Ascending aorta (tissue), 2 donors: ENCODE data around the gene ARRDC5. TPM values are rescaled to one million over a fixed set of nuclear protein-coding genes. Genes with fewer than 3 reads are reported as not detected.
A peak's percentile ranks its signal among the peaks of the same experiment; 100 is the strongest.

ENCODE experiments used
- DNase-seq, 2 donors: peaks; one replicate each; pipeline ENCODE4 v3.0.0-alpha.2; 2019; ENCODE audit warnings: low spot score in 2 of 2
- H3K27ac ChIP-seq, 2 donors: fragments of 200-600 bp; sonication (generic); one replicate each; pipeline ENCODE4 v1.5.1; 2016 to 2017; ENCODE audit warnings: mild to moderate bottlenecking in 1 of 2
- H3K27me3 ChIP-seq: fragments of 200-600 bp; sonication (generic); one replicate; pipeline ENCODE4 v1.5.1; 2017
- H3K36me3 ChIP-seq, 2 donors: fragments of 200-600 bp; sonication (generic); one replicate each; pipeline ENCODE4 v1.5.1; 2016
- H3K4me1 ChIP-seq, 2 donors: fragments of 200-600 bp; sonication (generic); one replicate each; pipeline ENCODE4 v1.5.1; 2016 to 2017; ENCODE audit warnings: mild to moderate bottlenecking in 1 of 2
- H3K4me3 ChIP-seq, 2 donors: fragments of 200-600 bp; sonication (generic); one replicate each; pipeline ENCODE4 v1.5.1; 2016 to 2017; ENCODE audit warnings: mild to moderate bottlenecking in 1 of 2
- H3K9me3 ChIP-seq, 2 donors: fragments of 200-600 bp; sonication (generic); one replicate each; pipeline ENCODE4 v1.5.1; 2016
- intact Hi-C: fragments of 100-400 bp; cut with DNase I; formaldehyde crosslinking; loops from one replicate; pipeline ENCODE4 v1.15.1; 2023
- total RNA-seq: library from RNA; depleted of rRNA; stranded (reverse); fragments of >200 nt; gene quantifications from one replicate; pipeline ENCODE4 v1.1.0, GENCODE V29; 2016
- TF ChIP-seq, protein P1 (sequence below), 3 experiments: fragments of 200-600 bp in 2 of 3; fragments of 450-650 bp in 1 of 3; sonication (generic) in 2 of 3; IDR thresholded peaks; one replicate each; pipeline ENCODE4 v1.5.1; 2016 to 2019; ENCODE audit warnings: antibody characterized with exemption in 3 of 3, mild to moderate bottlenecking in 1 of 3, moderate library complexity in 1 of 3

Gene ARRDC5
- total RNA-seq, 1 donor from 2014 or later, result 8.6 TPM

DNA sequence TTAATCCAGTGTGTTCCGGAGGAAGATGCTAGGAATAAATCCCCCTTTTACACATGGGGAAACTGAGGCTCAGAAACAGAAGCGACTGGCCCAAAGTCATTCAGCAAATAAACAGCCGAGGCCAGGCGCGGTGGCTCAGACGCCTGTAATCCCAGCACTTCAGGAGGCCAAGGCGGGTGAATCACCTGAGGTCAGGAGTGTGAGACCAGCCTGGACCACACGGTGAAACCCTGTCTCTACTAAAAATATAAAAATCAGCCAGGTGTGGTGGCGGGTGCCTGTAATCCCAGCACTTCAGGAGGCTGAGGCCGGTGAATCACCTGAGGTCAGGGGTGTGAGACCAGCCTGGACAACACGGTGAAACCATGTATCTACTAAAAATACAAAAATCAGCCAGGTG is 23.7 kb downstream of the ARRDC5 start:
- Histone ChIP-seq H3K4me3 (no peak overlapping the region), H3K4me1 (peaks cover 3 to 15% of the 10 kb centered on the region in 2 donors), H3K27ac (peak overlapping the region in 1 of 2 donors; percentile 71), H3K36me3 (no peaks in the 10 kb centered on the region), H3K27me3 (no peaks in the 10 kb centered on the region), H3K9me3 (no peaks in the 10 kb centered on the region)
- DNase-seq, result no peak
- TF ChIP-seq, protein P1, sequence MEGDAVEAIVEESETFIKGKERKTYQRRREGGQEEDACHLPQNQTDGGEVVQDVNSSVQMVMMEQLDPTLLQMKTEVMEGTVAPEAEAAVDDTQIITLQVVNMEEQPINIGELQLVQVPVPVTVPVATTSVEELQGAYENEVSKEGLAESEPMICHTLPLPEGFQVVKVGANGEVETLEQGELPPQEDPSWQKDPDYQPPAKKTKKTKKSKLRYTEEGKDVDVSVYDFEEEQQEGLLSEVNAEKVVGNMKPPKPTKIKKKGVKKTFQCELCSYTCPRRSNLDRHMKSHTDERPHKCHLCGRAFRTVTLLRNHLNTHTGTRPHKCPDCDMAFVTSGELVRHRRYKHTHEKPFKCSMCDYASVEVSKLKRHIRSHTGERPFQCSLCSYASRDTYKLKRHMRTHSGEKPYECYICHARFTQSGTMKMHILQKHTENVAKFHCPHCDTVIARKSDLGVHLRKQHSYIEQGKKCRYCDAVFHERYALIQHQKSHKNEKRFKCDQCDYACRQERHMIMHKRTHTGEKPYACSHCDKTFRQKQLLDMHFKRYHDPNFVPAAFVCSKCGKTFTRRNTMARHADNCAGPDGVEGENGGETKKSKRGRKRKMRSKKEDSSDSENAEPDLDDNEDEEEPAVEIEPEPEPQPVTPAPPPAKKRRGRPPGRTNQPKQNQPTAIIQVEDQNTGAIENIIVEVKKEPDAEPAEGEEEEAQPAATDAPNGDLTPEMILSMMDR (IDR thresholded peaks at IDR 0.05), result no peak
- intact Hi-C loops, result loop anchor here (10.0 kb wide), 1 partner anchor 416 kb away; no protein-coding TSS in a partner anchor

DNA sequence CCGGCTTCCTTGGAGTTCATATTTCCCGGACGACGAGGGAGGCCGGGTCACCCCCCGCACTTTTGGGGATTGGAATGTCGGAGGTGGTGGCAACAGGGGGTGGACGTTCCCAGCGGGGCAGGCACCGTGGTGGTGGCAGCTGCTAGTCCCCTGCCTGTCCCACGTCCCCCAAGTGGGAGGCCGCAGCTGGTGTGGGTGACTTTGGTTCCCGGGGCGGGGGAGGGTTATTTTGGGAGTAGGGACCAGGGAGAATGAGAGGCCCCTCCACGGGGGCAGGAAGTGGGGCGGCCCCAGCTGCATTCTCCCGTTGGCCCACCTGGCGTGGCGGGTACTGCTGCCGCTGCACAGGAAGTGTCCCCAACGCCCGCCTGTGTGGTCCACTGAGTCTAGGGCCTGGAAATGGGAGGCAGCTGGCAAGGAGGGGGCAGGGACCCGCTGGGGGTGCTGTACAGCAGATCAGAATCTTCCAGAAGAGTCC is 24.2 kb downstream of the ARRDC5 start:
- peaks cover 3 to 15% of the 10 kb centered on the region in 2 donors for H3K4me1 ChIP-seq
- peak overlapping the region; percentile 71 to 77 for H3K27ac ChIP-seq
- no peaks in the 10 kb centered on the region for H3K27me3 ChIP-seq
- no peaks in the 10 kb centered on the region for H3K36me3 ChIP-seq
- TF ChIP-seq, protein P1 (IDR thresholded peaks at IDR 0.05), result no peak
- H3K4me3 ChIP-seq, result peak overlapping the region in 1 of 2 donors; percentile 39
- intact Hi-C loops, result loop anchor here (10.0 kb wide), 1 partner anchor 416 kb away; no protein-coding TSS in a partner anchor
- no peak for DNase-seq
- H3K9me3 ChIP-seq, result no peaks in the 10 kb centered on the region

DNA sequence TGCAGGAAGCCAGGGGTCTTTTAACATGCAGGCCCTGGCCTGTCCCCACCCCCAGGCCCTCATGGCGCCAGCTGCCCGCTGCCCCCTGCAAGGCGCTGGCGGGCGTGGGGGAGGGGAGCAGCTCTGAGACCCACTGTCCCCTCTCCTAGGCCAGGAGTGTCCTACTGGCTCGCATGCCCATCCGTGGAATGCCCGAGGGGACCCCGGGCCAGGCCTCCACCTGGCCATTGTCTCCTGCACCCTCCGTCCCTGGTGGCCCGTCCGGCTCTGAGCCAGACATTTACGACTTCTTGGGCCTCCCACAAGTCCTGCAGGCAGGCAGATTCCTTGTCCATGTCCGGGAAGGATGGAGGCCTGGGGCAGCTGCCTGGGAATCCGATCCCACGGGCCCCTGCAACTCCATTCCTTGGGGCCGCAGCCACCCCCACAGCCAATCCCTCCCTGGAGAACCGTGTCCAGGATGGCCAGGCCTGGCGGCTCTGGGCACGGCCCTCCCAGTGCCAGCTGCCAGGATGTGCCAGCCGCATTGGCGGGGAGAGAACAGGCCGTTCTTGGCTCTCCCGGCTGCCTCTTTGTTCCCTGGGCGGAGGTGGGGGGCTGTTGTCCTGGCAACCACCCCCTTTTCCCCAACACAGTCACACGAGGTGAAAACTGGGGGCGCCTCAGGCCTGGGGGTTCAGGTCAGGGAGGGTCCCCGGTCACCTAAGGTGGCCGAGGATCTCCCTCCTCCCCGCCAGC is 24.8 kb downstream of the ARRDC5 start:
- Histone ChIP-seq H3K27ac (peak overlapping the region; percentile 71 to 77), H3K36me3 (no peaks in the 10 kb centered on the region), H3K9me3 (no peaks in the 10 kb centered on the region), H3K4me3 (peak overlapping the region in 1 of 2 donors; percentile 39), H3K4me1 (peaks cover 3 to 15% of the 10 kb centered on the region in 2 donors), H3K27me3 (no peaks in the 10 kb centered on the region)
- intact Hi-C loops, result loop anchor here (10.0 kb wide), 1 partner anchor 417 kb away; no protein-coding TSS in a partner anchor
- peak in 1 of 2 donors; percentile 77 for DNase-seq
- TF ChIP-seq, protein P1 (IDR thresholded peaks at IDR 0.05), result no peak

DNA sequence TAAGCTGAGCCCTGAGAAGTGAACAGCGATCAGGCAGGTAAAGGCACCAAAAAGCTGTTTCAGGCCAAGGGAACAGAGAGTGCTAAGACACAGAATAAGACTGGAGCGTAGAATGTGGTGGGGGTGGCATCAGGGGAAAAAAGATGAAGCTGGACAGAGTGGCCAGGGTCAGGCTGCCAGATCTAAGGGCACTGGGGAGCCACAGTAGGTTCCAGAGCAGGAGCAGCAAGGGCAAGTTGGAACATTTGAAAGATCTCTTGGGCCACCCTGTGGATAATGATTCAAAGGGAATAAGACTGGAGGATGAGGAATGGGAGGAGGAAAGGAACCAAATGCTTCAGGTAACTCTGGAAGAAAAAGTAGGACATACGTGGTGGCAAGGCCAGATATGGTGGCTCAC is 28.8 kb downstream of the ARRDC5 start:
- intact Hi-C loops, result loop anchor here (10.0 kb wide), 1 partner anchor 421 kb away; no protein-coding TSS in a partner anchor
- H3K27ac ChIP-seq, result no peak overlapping the region
- H3K36me3 ChIP-seq, result no peaks in the 10 kb centered on the region
- H3K9me3 ChIP-seq, result no peaks in the 10 kb centered on the region
- H3K4me3 ChIP-seq, result no peak overlapping the region
- H3K4me1 ChIP-seq, result peaks cover 3 to 15% of the 10 kb centered on the region in 2 donors
- no peaks in the 10 kb centered on the region for H3K27me3 ChIP-seq
- DNase-seq, result no peak
- TF ChIP-seq, protein P1 (IDR thresholded peaks at IDR 0.05), result no peak

DNA sequence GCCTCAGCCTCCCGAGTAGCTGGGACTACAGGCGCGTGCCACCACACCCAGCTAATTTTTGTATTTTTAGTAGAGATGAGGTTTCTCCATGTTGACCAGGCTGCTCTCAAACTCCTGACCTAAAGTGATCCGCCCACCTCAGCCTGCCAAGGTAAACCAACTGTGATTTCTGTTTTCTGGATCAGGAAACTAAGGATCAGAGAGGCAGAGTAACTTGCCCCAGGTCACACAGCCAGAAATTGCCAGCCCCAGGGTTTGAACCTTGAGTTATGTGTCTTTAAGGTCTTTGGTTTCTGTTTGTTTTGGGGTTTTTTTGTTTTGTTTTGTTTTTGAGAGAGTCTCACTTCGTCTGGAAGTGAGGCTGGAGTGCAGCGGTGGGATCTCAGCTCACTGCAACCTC is 31.0 kb downstream of the ARRDC5 start:
- no peaks in the 10 kb centered on the region for H3K27me3 ChIP-seq
- TF ChIP-seq, protein P1 (IDR thresholded peaks at IDR 0.05), result no peak
- no peak overlapping the region for H3K27ac ChIP-seq
- H3K9me3 ChIP-seq, result no peaks in the 10 kb centered on the region
- H3K4me3 ChIP-seq, result no peak overlapping the region
- intact Hi-C loops, result loop anchor here (1.0 to 10.0 kb wide), 3 partner anchors 40 to 423 kb away; no protein-coding TSS in a partner anchor
- H3K4me1 ChIP-seq, result peaks cover 0 to 7% of the 10 kb centered on the region in 2 donors
- no peak for DNase-seq
- no peaks in the 10 kb centered on the region for H3K36me3 ChIP-seq
